Mesenchymal stem cell (in vitro differentiated cells and primary cell): ENCODE results near the gene IFTAP.

Source experiments
- DNase-seq: peaks from one replicate; pipeline ENCODE4 v3.0.0-alpha.2; 2013
- H2AFZ ChIP-seq: one replicate; pipeline ENCODE4 v1.6.1; 2013; ENCODE audit warnings: low read depth, mild to moderate bottlenecking, control low read depth, inconsistent platforms, low read length, moderate library complexity
- H2AK5ac ChIP-seq: 2 replicates; pipeline ENCODE4 v1.6.1; 2013; ENCODE audit warnings: low read length, moderate library complexity, mild to moderate bottlenecking, inconsistent platforms; ENCODE audit not compliant: severe bottlenecking
- H2BK120ac ChIP-seq: one replicate; pipeline ENCODE4 v1.6.1; 2013; ENCODE audit warnings: low read depth, mild to moderate bottlenecking, inconsistent platforms, low read length, moderate library complexity
- H2BK12ac ChIP-seq, 2 experiments: one replicate each; pipeline ENCODE4 v1.6.1; 2013; ENCODE audit warnings: inconsistent platforms in 2 of 2, low read length in 2 of 2, mild to moderate bottlenecking in 2 of 2, moderate library complexity in 2 of 2, control low read depth in 1 of 2
- H2BK15ac ChIP-seq: one replicate; pipeline ENCODE4 v1.6.1; 2013; ENCODE audit warnings: mild to moderate bottlenecking, low read depth, inconsistent platforms; ENCODE audit not compliant: poor library complexity, severe bottlenecking
- H2BK5ac ChIP-seq: 2 replicates; pipeline ENCODE4 v1.6.1; 2013; ENCODE audit warnings: low read depth, mild to moderate bottlenecking, low read length, control low read depth, inconsistent platforms; ENCODE audit not compliant: poor library complexity, severe bottlenecking
- H3K14ac ChIP-seq, 2 experiments: one replicate each; pipeline ENCODE4 v1.6.1; 2013; ENCODE audit warnings: inconsistent platforms in 2 of 2, low read length in 2 of 2, control low read depth in 1 of 2, mild to moderate bottlenecking in 1 of 2, moderate library complexity in 1 of 2
- H3K18ac ChIP-seq, 2 experiments: one replicate each; pipeline ENCODE4 v1.6.1; 2013; ENCODE audit warnings: inconsistent platforms in 2 of 2, low read length in 2 of 2, control low read depth in 1 of 2, low read depth in 1 of 2, mild to moderate bottlenecking in 1 of 2
- H3K23ac ChIP-seq, 2 experiments: one replicate each; pipeline ENCODE4 v1.6.1; 2013; ENCODE audit warnings: inconsistent platforms in 2 of 2, low read length in 2 of 2, mild to moderate bottlenecking in 2 of 2, moderate library complexity in 2 of 2, control low read depth in 1 of 2
- H3K27ac ChIP-seq: 2 replicates; pipeline ENCODE4 v1.5.1; 2013; ENCODE audit warnings: mild to moderate bottlenecking, moderate library complexity, low read length, control low read depth, inconsistent platforms; ENCODE audit not compliant: poor library complexity, severe bottlenecking
- H3K27me3 ChIP-seq, 2 experiments: 2 replicates each; pipeline versions ENCODE4 v1.6.1 to v1.7.0; 2013; ENCODE audit warnings: low read length in 2 of 2, mild to moderate bottlenecking in 2 of 2, moderate library complexity in 2 of 2, control low read depth in 1 of 2, inconsistent platforms in 1 of 2; ENCODE audit not compliant: control insufficient read depth in 1 of 2, insufficient read depth in 1 of 2
- H3K36me3 ChIP-seq, 2 experiments: 2 replicates each; pipeline versions ENCODE4 v1.6.1 to v1.7.0; 2013; ENCODE audit warnings: low read length in 2 of 2, control low read depth in 1 of 2, inconsistent platforms in 1 of 2, low read depth in 1 of 2, mild to moderate bottlenecking in 1 of 2; ENCODE audit not compliant: insufficient read depth in 2 of 2, control insufficient read depth in 1 of 2
- H3K4ac ChIP-seq, 2 experiments: one replicate each; pipeline ENCODE4 v1.6.1; 2013; ENCODE audit warnings: inconsistent platforms in 2 of 2, low read length in 2 of 2, mild to moderate bottlenecking in 2 of 2, moderate library complexity in 2 of 2, control low read depth in 1 of 2, low read depth in 1 of 2
- H3K4me1 ChIP-seq: 2 replicates; pipeline ENCODE4 v1.6.1; 2013; ENCODE audit warnings: low read depth, low read length, control low read depth; ENCODE audit not compliant: control insufficient read depth, insufficient read depth
- H3K4me2 ChIP-seq: 2 replicates; pipeline ENCODE4 v1.6.1; 2013; ENCODE audit warnings: low read length, mild to moderate bottlenecking, inconsistent platforms; ENCODE audit not compliant: poor library complexity, severe bottlenecking
- H3K4me3 ChIP-seq, 2 experiments: 2 replicates each; pipeline versions ENCODE4 v1.5.1 to v1.7.0; 2013; ENCODE audit warnings: low read length in 2 of 2, mild to moderate bottlenecking in 2 of 2, control low read depth in 1 of 2, low read depth in 1 of 2; ENCODE audit not compliant: insufficient read depth in 1 of 2
- H3K79me1 ChIP-seq: replicated peaks from 2 replicates; pipeline ENCODE4 v1.6.1; 2013; ENCODE audit warnings: mild to moderate bottlenecking, control low read depth, low read length, inconsistent platforms; ENCODE audit not compliant: poor library complexity, severe bottlenecking
- H3K9ac ChIP-seq: 2 replicates; pipeline ENCODE4 v1.7.0; 2013; ENCODE audit warnings: mild to moderate bottlenecking, low read length, moderate library complexity
- H3K9me3 ChIP-seq: 2 replicates; pipeline ENCODE4 v1.7.0; 2013; ENCODE audit warnings: mild to moderate bottlenecking, low read length; ENCODE audit not compliant: control insufficient read depth
- H4K8ac ChIP-seq: one replicate; pipeline ENCODE4 v1.6.1; 2013; ENCODE audit warnings: inconsistent platforms, mild to moderate bottlenecking, low read length, moderate library complexity
- H4K91ac ChIP-seq: one replicate; pipeline ENCODE4 v1.6.1; 2013; ENCODE audit warnings: mild to moderate bottlenecking, low read length, inconsistent platforms
- WGBS: methylation state at CpG from one replicate; pipeline ENCODE4 v1.1.7; 2013; ENCODE audit warnings: mixed read lengths; 5-methylcytosine and 5-hydroxymethylcytosine counted together

The IFTAP gene

GRCh38 chr11:36688132-36688531, 93.8 kb downstream of the IFTAP start:
- no peak overlapping the region for H3K4ac ChIP-seq

GRCh38 chr11:36688571-36689291, 94.4 kb downstream of the IFTAP start:
- Histone ChIP-seq H3K4me2 (no peak overlapping the region), H3K4me3 (no peak overlapping the region), H3K14ac (no peak overlapping the region), H2BK5ac (no peak overlapping the region), H3K4ac (no peak overlapping the region), H3K36me3 (no peaks in the 10 kb centered on the region), H2AFZ (no peak overlapping the region), H3K23ac (no peak overlapping the region), H2BK120ac (no peak overlapping the region), H3K79me1 (no peaks in the 10 kb centered on the region), H3K4me1 (no peaks in the 10 kb centered on the region), H4K91ac (no peak overlapping the region), H3K27ac (no peak overlapping the region), H4K8ac (no peak overlapping the region), H2BK12ac (no peak overlapping the region), H3K27me3 (peaks cover 21 to 26% of the 10 kb centered on the region in 2 experiments), H2BK15ac (no peak overlapping the region), H3K9me3 (no peaks in the 10 kb centered on the region), H2AK5ac (no peak overlapping the region), H3K18ac (no peak overlapping the region), H3K9ac (no peak overlapping the region)
- no peak for DNase-seq
- WGBS = 77% methylated on average over 7 of the region's 7 CpGs

More at GRCh38 chr11:36688132-36688531, 93.8 kb downstream of the IFTAP start:
- H3K4me1 ChIP-seq = no peaks in the 10 kb centered on the region
- no peak for DNase-seq
- H2BK5ac ChIP-seq = no peak overlapping the region
- no peak overlapping the region for H2BK120ac ChIP-seq
- H3K4me2 ChIP-seq = no peak overlapping the region
- no peak overlapping the region for H2AFZ ChIP-seq
- no peak overlapping the region for H3K4me3 ChIP-seq
- 92% methylated on average over 2 of the region's 2 CpGs for WGBS
- H3K9ac ChIP-seq = no peak overlapping the region
- H3K18ac ChIP-seq = no peak overlapping the region
- H4K8ac ChIP-seq = no peak overlapping the region
- H3K27ac ChIP-seq = no peak overlapping the region
- H3K36me3 ChIP-seq = no peaks in the 10 kb centered on the region
- H3K23ac ChIP-seq = no peak overlapping the region
- H2BK12ac ChIP-seq = no peak overlapping the region
- no peak overlapping the region for H3K14ac ChIP-seq
- H2AK5ac ChIP-seq = no peak overlapping the region
- no peaks in the 10 kb centered on the region for H3K9me3 ChIP-seq
- peaks cover 21 to 26% of the 10 kb centered on the region in 2 experiments for H3K27me3 ChIP-seq
- no peak overlapping the region for H2BK15ac ChIP-seq
- H3K79me1 ChIP-seq = no peaks in the 10 kb centered on the region
- H4K91ac ChIP-seq = no peak overlapping the region

GRCh38 chr11:36689442-36689841, 95.1 kb downstream of the IFTAP start:
- H3K23ac ChIP-seq = no peak overlapping the region
- no peak overlapping the region for H3K18ac ChIP-seq
- no peak overlapping the region for H4K8ac ChIP-seq
- no peak overlapping the region for H3K4me3 ChIP-seq
- 94% methylated on average over 3 of the region's 4 CpGs for WGBS
- DNase-seq = no peak
- no peak overlapping the region for H2BK15ac ChIP-seq
- no peak overlapping the region for H2BK12ac ChIP-seq
- no peaks in the 10 kb centered on the region for H3K79me1 ChIP-seq
- peaks cover 21 to 26% of the 10 kb centered on the region in 2 experiments for H3K27me3 ChIP-seq
- no peak overlapping the region for H2AK5ac ChIP-seq
- no peak overlapping the region for H4K91ac ChIP-seq
- no peak overlapping the region for H2AFZ ChIP-seq
- no peak overlapping the region for H2BK120ac ChIP-seq
- no peaks in the 10 kb centered on the region for H3K9me3 ChIP-seq
- no peak overlapping the region for H3K4me2 ChIP-seq
- no peak overlapping the region for H2BK5ac ChIP-seq
- no peak overlapping the region for H3K9ac ChIP-seq
- H3K36me3 ChIP-seq = no peaks in the 10 kb centered on the region
- H3K14ac ChIP-seq = no peak overlapping the region
- H3K4ac ChIP-seq = no peak overlapping the region
- H3K4me1 ChIP-seq = no peaks in the 10 kb centered on the region
- H3K27ac ChIP-seq = no peak overlapping the region

DNA sequence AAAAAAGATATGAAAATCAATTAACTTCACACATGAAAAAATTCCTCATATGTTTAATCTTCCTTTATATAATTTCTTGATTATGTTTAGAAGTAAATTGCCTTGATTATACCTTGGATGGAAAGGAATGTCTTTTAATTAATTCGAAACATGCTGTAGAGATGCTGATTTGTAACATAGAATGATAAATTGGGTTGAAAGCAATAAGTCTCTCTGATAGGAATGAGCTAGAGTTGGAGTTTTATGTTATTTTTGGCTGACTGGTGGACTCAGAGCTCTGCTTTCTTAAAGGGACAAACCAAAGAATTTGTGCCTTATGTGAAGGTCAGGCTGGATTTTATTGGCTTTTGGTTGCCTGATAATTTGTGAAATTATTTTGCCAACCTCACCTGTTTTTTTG, 98.4 kb downstream of the IFTAP start:
- no peak overlapping the region for H2BK5ac ChIP-seq
- no peak overlapping the region for H3K14ac ChIP-seq
- no peaks in the 10 kb centered on the region for H3K79me1 ChIP-seq
- DNase-seq = no peak
- no peak overlapping the region for H4K8ac ChIP-seq
- H2BK12ac ChIP-seq = no peak overlapping the region
- H3K36me3 ChIP-seq = no peaks in the 10 kb centered on the region
- H3K27ac ChIP-seq = no peak overlapping the region
- H3K9ac ChIP-seq = no peak overlapping the region
- no peak overlapping the region for H3K4me2 ChIP-seq
- no peaks in the 10 kb centered on the region for H3K9me3 ChIP-seq
- no peak overlapping the region for H2AFZ ChIP-seq
- no peak overlapping the region for H2BK120ac ChIP-seq
- H3K18ac ChIP-seq = no peak overlapping the region
- WGBS = 70% methylated on average over 1 of the region's 1 CpG
- no peak overlapping the region for H3K4me3 ChIP-seq
- no peak overlapping the region for H2AK5ac ChIP-seq
- no peak overlapping the region for H4K91ac ChIP-seq
- H3K4me1 ChIP-seq = no peaks in the 10 kb centered on the region
- no peak overlapping the region for H3K23ac ChIP-seq
- no peak overlapping the region for H3K4ac ChIP-seq
- H2BK15ac ChIP-seq = no peak overlapping the region
- peaks cover 19 to 29% of the 10 kb centered on the region in 2 experiments for H3K27me3 ChIP-seq
